Spleen (tissue), 7 donors: Measurements from ENCODE around the gene MEA1.

ENCODE experiments used
- CTCF ChIP-seq, 11 experiments: fragments of 200-600 bp in 7 of 11; fragments of 450-650 bp in 4 of 11; sonication (generic) in 4 of 11; IDR thresholded peaks in 8 of 11; conservative IDR thresholded peaks in 3 of 11; 1 replicate in 7 of 11; 2 replicates in 4 of 11; pipeline versions ENCODE4 v1.4.0 to v1.8.0; 2016 to 2021; ENCODE audit warnings: antibody characterized with exemption in 11 of 11, inconsistent platforms in 4 of 11, mild to moderate bottlenecking in 1 of 11
- POLR2A ChIP-seq, 3 donors: fragments of 450-650 bp; IDR thresholded peaks; one replicate each; pipeline ENCODE4 v1.5.1; 2017; ENCODE audit warnings: antibody characterized with exemption in 3 of 3, mild to moderate bottlenecking in 1 of 3
- POLR2AphosphoS5 ChIP-seq, 3 donors: sonication (generic); formaldehyde crosslinking; IDR thresholded peaks; one replicate each; pipeline ENCODE4 v1.5.1; 2017; ENCODE audit warnings: antibody characterized with exemption in 3 of 3
- donor health status: DM: no; HTN: no; CAD: no; lungs with moderate emphysema.
- donor health status: DM: no; HTN: no; CAD: no.
- donor health status: DM: no; HTN: no; CAD: no.

- no peak for TF ChIP-seq CTCF (IDR thresholded peaks at IDR 0.05 in 8 of 11, conservative IDR thresholded peaks at IDR 0.05 in 3 of 11)
- TF ChIP-seq POLR2AphosphoS5 (IDR thresholded peaks at IDR 0.05) = no peak
- TF ChIP-seq POLR2A (IDR thresholded peaks at IDR 0.05) = no peak
Observed at GRCh38 chr6:43020052-43020705, 6.4 kb upstream of the MEA1 start.
